A673 (cell line): Measurements from ENCODE around the gene ZBTB8A.

Experiments used
- CTCF ChIP-seq: fragments of 300-800, 200-600 bp; sonication (generic); conservative IDR thresholded peaks from 2 replicates; pipeline ENCODE4 v1.5.1; 2017; ENCODE audit warnings: low read depth, mild to moderate bottlenecking, antibody characterized with exemption, low read length, moderate library complexity, mixed read lengths
- EZH2 ChIP-seq: fragments of 200-600 bp; sonication (generic); IDR thresholded peaks from 2 replicates; pipeline ENCODE4 v1.6.1; 2017; ENCODE audit warnings: borderline replicate concordance, low read depth, mild to moderate bottlenecking, mixed read lengths, antibody characterized with exemption, low read length; ENCODE audit not compliant: poor library complexity, severe bottlenecking

DNA sequence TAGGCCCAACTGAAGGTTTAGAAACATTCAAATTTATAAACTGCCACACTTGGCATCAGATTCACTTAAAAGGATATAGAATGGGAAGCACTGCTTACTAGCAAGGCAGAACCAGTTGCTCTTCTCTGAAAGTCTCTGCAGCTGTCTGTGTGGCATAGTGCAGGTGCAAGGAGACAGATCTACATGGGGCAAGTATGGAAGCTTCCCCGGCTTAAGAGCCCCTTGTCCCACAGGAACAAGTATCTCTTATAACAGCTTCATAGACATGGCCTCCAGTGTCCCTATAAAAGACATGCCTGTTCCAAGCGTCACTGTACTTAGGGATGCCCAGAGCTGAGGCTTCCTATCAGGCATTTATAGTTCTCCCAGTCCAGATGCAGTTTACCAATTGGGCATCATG lies 47.8 kb upstream of the ZBTB8A start:
- TF ChIP-seq CTCF (no peak), EZH2 (no peak)
